Right renal cortex interstitium (tissue), 3 donors: Measurements from ENCODE around the gene ODF2. TPM values are rescaled to one million over a fixed set of nuclear protein-coding genes. Genes with fewer than 3 reads are reported as not detected.
"Not testable (repeated sequence)": the region's sequence is repeated elsewhere in the genome, so short reads cannot be mapped to it uniquely, and the experiment has no call there.

Experiments
- DNase-seq, 3 donors: peaks; one replicate each; pipeline ENCODE4 v3.0.0-alpha.2; 2013; ENCODE audit warnings: low read depth in 3 of 3, low spot score in 2 of 3
- polyA plus RNA-seq, 3 donors: library from polyadenylated mRNA; unstranded; fragments of 120-200 nt; gene quantifications; one replicate each; pipeline ENCODE4 v1.2.1, GENCODE V29; 2013; ENCODE audit not compliant: insufficient read length in 3 of 3

ODF2 gene
- polyA plus RNA-seq, 3 donors: 39.6 to 43.7 (median 43.3) TPM

- DNase-seq: no peak
These were observed 23.5 kb downstream of the ODF2 start for GRCh38 chr9:128479262-128479661.

GRCh38 chr9:128481561-128481960 is 25.8 kb downstream of the ODF2 start:
- no peak for DNase-seq

GRCh38 chr9:128482186-128482585 is 26.4 kb downstream of the ODF2 start:
- DNase-seq: no peak

- no peak for DNase-seq
These were observed 29.0 kb downstream of the ODF2 start for GRCh38 chr9:128484686-128485413.

GRCh38 chr9:128485414-128485855 is 29.6 kb downstream of the ODF2 start:
- DNase-seq: no peak

- DNase-seq: no peak
These were observed 30.4 kb downstream of the ODF2 start for GRCh38 chr9:128486201-128486600.

GRCh38 chr9:128493424-128493823 is 37.6 kb downstream of the ODF2 start:
- DNase-seq: no peak

GRCh38 chr9:128494108-128494745 is 38.4 kb downstream of the ODF2 start:
- peak in 1 of 3 donors; percentile 7 for DNase-seq

- no peak for DNase-seq
These were observed 38.9 kb downstream of the ODF2 start for GRCh38 chr9:128494746-128495129.

- no peak for DNase-seq
These were observed 39.5 kb downstream of the ODF2 start for GRCh38 chr9:128495296-128495695.

- no peak for DNase-seq
These were observed 40.1 kb downstream of the ODF2 start for GRCh38 chr9:128495804-128496417.

GRCh38 chr9:128497824-128498610 is 42.2 kb downstream of the ODF2 start:
- DNase-seq: no peak

GRCh38 chr9:128498911-128499310 is 43.1 kb downstream of the ODF2 start:
- no peak for DNase-seq

GRCh38 chr9:128499920-128500319 is 44.1 kb downstream of the ODF2 start:
- no peak for DNase-seq

GRCh38 chr9:128503415-128503825 is 47.6 kb downstream of the ODF2 start:
- not testable (repeated sequence) for DNase-seq

GRCh38 chr9:128503870-128504269 is 48.1 kb downstream of the ODF2 start:
- DNase-seq: peak in 1 of 3 donors; percentile 10

GRCh38 chr9:128504485-128505413 is 48.9 kb downstream of the ODF2 start, which contains the start of gene GLE1:
GLE1 (plus strand) TSS chr9:128504719; CDS start chr9:128504806, 87 bp downstream.
- DNase-seq: peak; percentile 80 to 84 (median 84)

GRCh38 chr9:128505414-128505765 is 49.6 kb downstream of the ODF2 start:
- no peak for DNase-seq

GRCh38 chr9:128505906-128506305 is 50.1 kb downstream of the ODF2 start:
- not testable (repeated sequence) for DNase-seq

GRCh38 chr9:128512820-128513219 is 57.0 kb downstream of the ODF2 start:
- DNase-seq: no peak
